Tibial nerve (tissue), 4 donors: ENCODE measurements around the gene MTNR1B. TPM values are rescaled to one million over a fixed set of nuclear protein-coding genes. Genes with fewer than 3 reads are reported as not detected.

Experiments
- DNase-seq, 2 donors: peaks; one replicate each; pipeline ENCODE4 v3.0.0-alpha.2; 2019; ENCODE audit warnings: low spot score in 2 of 2
- H3K27ac ChIP-seq, 4 donors: fragments of 200-600 bp; sonication (generic) in 3 of 4; one replicate each; pipeline ENCODE4 v1.5.1; 2017 to 2019; ENCODE audit warnings: mild to moderate bottlenecking in 1 of 4
- H3K27me3 ChIP-seq, 2 donors: fragments of 200-600 bp; sonication (generic) in 1 of 2; one replicate each; pipeline versions ENCODE4 v1.5.1 to v1.6.0; 2017 to 2019
- H3K36me3 ChIP-seq, 3 donors: fragments of 200-600 bp; sonication (generic); one replicate each; pipeline ENCODE4 v1.5.1; 2018 to 2019
- H3K4me1 ChIP-seq, 4 donors: fragments of 200-600 bp; sonication (generic) in 3 of 4; one replicate each; pipeline ENCODE4 v1.5.1; 2017 to 2019
- H3K4me3 ChIP-seq, 4 donors: fragments of 200-600 bp; sonication (generic) in 3 of 4; one replicate each; pipeline ENCODE4 v1.5.1; 2017 to 2019; ENCODE audit warnings: mild to moderate bottlenecking in 1 of 4, moderate library complexity in 1 of 4
- H3K9me3 ChIP-seq, 4 donors: fragments of 200-600 bp; sonication (generic) in 3 of 4; one replicate each; pipeline ENCODE4 v1.5.1; 2017 to 2019
- CTCF ChIP-seq, 5 experiments: fragments of 200-600 bp in 3 of 5; fragments of 450-650 bp in 2 of 5; sonication (generic) in 3 of 5; IDR thresholded peaks; one replicate each; pipeline ENCODE4 v1.5.1; 2016 to 2019; ENCODE audit warnings: antibody characterized with exemption in 5 of 5, mild to moderate bottlenecking in 3 of 5, moderate library complexity in 2 of 5
- EP300 ChIP-seq, 2 donors: sonication (generic); formaldehyde crosslinking; IDR thresholded peaks; one replicate each; pipeline ENCODE4 v1.6.1; 2017; ENCODE audit warnings: antibody characterized with exemption in 2 of 2, mild to moderate bottlenecking in 1 of 2
- POLR2A ChIP-seq, 2 donors: fragments of 450-650 bp; IDR thresholded peaks; one replicate each; pipeline ENCODE4 v1.6.1; 2017; ENCODE audit warnings: antibody characterized with exemption in 2 of 2, mild to moderate bottlenecking in 2 of 2, moderate library complexity in 2 of 2
- WGBS, 2 donors: methylation state at CpG; one replicate each; pipeline ENCODE4 v1.1.5; 2018; 5-methylcytosine and 5-hydroxymethylcytosine counted together
- total RNA-seq, 4 donors: library from RNA; depleted of rRNA; stranded (reverse); fragments of >200 nt; gene quantifications; one replicate each; pipeline ENCODE4 v1.1.0, GENCODE V29; 2016

The MTNR1B gene
- total RNA-seq, 4 donors from 2014 or later, result not detected

- no peak for DNase-seq
- TF ChIP-seq EP300 (IDR thresholded peaks at IDR 0.05), result no peak
- no peak for TF ChIP-seq POLR2A (IDR thresholded peaks at IDR 0.05)
- TF ChIP-seq CTCF (IDR thresholded peaks at IDR 0.05), result no peak
- H3K27ac ChIP-seq, result no peak overlapping the region
- H3K27me3 ChIP-seq, result no peaks in the 10 kb centered on the region
- no peaks in the 10 kb centered on the region for H3K36me3 ChIP-seq
- H3K4me1 ChIP-seq, result no peaks in the 10 kb centered on the region
- peaks cover 0 to 21% (median 0%) of the 10 kb centered on the region in 4 donors for H3K9me3 ChIP-seq
- H3K4me3 ChIP-seq, result no peak overlapping the region
Observed at GRCh38 chr11:93001806-93002205, 32.4 kb downstream of the MTNR1B start.

- 40 to 53% methylated on average over 3 of the region's 3 CpGs for WGBS, 2 donors
- Histone ChIP-seq H3K4me1 (no peaks in the 10 kb centered on the region), H3K4me3 (no peak overlapping the region), H3K9me3 (peaks cover 0 to 21% (median 0%) of the 10 kb centered on the region in 4 donors), H3K27ac (no peak overlapping the region), H3K27me3 (no peaks in the 10 kb centered on the region), H3K36me3 (no peaks in the 10 kb centered on the region)
- no peak for DNase-seq
- no peak for TF ChIP-seq EP300 (IDR thresholded peaks at IDR 0.05)
- TF ChIP-seq CTCF (IDR thresholded peaks at IDR 0.05), result no peak
- no peak for TF ChIP-seq POLR2A (IDR thresholded peaks at IDR 0.05)
Observed at GRCh38 chr11:93002380-93002779, 32.9 kb downstream of the MTNR1B start.

- Histone ChIP-seq H3K4me3 (no peak overlapping the region), H3K36me3 (no peaks in the 10 kb centered on the region), H3K9me3 (peaks cover 0 to 9% (median 0%) of the 10 kb centered on the region in 4 donors), H3K27me3 (no peaks in the 10 kb centered on the region), H3K4me1 (no peaks in the 10 kb centered on the region), H3K27ac (no peak overlapping the region)
- TF ChIP-seq CTCF (IDR thresholded peaks at IDR 0.05) (no peak), EP300 (IDR thresholded peaks at IDR 0.05) (no peak), POLR2A (IDR thresholded peaks at IDR 0.05) (no peak)
- WGBS, 2 donors, result 20 to 35% methylated on average over 1 of the region's 1 CpG
- DNase-seq, result no peak
Observed at GRCh38 chr11:93005239-93005638, 35.8 kb downstream of the MTNR1B start.

GRCh38 chr11:93013646-93014045 lies 44.2 kb downstream of the MTNR1B start:
- no peak for TF ChIP-seq EP300 (IDR thresholded peaks at IDR 0.05)
- peaks cover 0 to 6% (median 0%) of the 10 kb centered on the region in 4 donors for H3K9me3 ChIP-seq
- whole genome bisulfite sequencing, 2 donors, result 41 to 44% methylated on average over 1 of the region's 1 CpG
- H3K27ac ChIP-seq, result no peak overlapping the region
- H3K4me3 ChIP-seq, result no peak overlapping the region
- H3K4me1 ChIP-seq, result no peaks in the 10 kb centered on the region
- no peaks in the 10 kb centered on the region for H3K36me3 ChIP-seq
- no peak for DNase-seq
- H3K27me3 ChIP-seq, result no peaks in the 10 kb centered on the region

GRCh38 chr11:93016595-93016994 lies 47.1 kb downstream of the MTNR1B start:
- Histone ChIP-seq H3K27ac (no peak overlapping the region), H3K36me3 (no peaks in the 10 kb centered on the region), H3K9me3 (peaks cover 0 to 6% (median 0%) of the 10 kb centered on the region in 4 donors), H3K27me3 (no peaks in the 10 kb centered on the region), H3K4me1 (no peaks in the 10 kb centered on the region), H3K4me3 (no peak overlapping the region)
- DNase-seq, result no peak
- WGBS, 2 donors, result 78 to 83% methylated on average over 1 of the region's 1 CpG
- no peak for TF ChIP-seq CTCF (IDR thresholded peaks at IDR 0.05)
- no peak for TF ChIP-seq POLR2A (IDR thresholded peaks at IDR 0.05)
- no peak for TF ChIP-seq EP300 (IDR thresholded peaks at IDR 0.05)
